LNCAP (cell line): Measurements from ENCODE around the gene KRR1.
A peak's percentile ranks its signal among the peaks of the same experiment; 100 is the strongest.

ENCODE experiments used
- TF ChIP-seq, protein P1 (sequence below): fragments of 450-650 bp; IDR thresholded peaks from 2 replicates; pipeline ENCODE4 v1.5.1; 2017; ENCODE audit warnings: mild to moderate bottlenecking

KRR1 gene

DNA sequence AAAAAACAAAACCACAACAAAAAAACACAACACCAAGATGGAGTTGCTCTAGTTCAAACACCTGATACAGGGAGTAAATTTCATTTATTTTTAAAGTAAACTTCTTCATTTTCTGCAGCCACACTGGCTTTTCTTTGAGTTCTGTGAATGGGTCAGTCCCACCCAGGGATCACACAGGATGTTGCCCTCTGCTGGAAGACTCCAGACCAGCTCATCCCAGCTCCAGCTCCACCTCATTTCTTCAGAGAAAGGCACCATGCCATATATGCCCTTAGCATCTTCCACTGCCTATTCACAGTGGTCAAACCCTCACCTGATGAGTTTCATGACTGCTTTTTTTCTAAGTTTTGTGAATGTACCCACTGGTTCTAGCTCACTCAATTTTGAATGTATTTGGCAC is 22.9 kb downstream of the KRR1 start:
- TF ChIP-seq, protein P1, sequence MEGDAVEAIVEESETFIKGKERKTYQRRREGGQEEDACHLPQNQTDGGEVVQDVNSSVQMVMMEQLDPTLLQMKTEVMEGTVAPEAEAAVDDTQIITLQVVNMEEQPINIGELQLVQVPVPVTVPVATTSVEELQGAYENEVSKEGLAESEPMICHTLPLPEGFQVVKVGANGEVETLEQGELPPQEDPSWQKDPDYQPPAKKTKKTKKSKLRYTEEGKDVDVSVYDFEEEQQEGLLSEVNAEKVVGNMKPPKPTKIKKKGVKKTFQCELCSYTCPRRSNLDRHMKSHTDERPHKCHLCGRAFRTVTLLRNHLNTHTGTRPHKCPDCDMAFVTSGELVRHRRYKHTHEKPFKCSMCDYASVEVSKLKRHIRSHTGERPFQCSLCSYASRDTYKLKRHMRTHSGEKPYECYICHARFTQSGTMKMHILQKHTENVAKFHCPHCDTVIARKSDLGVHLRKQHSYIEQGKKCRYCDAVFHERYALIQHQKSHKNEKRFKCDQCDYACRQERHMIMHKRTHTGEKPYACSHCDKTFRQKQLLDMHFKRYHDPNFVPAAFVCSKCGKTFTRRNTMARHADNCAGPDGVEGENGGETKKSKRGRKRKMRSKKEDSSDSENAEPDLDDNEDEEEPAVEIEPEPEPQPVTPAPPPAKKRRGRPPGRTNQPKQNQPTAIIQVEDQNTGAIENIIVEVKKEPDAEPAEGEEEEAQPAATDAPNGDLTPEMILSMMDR = peak; percentile 40; the same call in 1 of the 2 replicates

DNA sequence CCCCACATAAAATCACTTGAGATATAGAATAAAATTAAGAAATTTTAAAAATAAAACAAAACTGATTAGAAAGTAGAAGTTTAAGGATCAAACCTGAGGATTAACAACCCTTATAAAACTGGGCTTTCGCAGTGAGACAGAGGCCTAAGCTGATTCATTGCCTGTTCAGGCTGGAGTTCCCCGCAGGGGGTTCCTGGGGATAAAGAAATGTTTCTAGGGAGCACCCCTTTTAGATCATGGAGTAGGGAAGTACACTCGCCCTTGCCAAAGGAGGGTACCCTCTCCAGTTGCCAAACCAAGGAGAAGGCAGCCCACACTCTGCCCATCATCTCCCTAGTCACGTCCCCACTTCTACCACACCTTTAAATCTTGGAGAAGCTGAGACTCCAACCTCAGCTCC is 24.1 kb downstream of the KRR1 start:
- TF ChIP-seq, protein P1 = no peak

DNA sequence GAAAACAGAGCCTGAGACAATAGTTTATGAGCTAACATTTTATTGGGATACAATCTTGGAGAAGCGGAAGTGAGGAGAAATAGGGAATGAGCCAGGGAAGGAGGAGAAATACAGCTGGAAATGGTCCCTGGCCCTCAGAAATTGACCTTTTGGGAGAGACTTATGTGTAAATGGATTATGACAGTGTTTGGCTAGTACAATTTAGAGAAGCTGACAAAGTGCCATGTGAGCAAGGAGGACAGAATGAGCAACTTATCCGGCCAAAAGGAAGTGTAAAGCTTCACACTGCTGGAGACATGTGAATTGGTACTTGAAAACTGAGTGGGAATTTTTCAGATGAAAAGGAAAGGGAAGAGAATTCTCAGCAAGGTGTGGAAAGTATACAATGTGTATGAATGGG is 28.0 kb downstream of the KRR1 start:
- TF ChIP-seq, protein P1 = no peak

DNA sequence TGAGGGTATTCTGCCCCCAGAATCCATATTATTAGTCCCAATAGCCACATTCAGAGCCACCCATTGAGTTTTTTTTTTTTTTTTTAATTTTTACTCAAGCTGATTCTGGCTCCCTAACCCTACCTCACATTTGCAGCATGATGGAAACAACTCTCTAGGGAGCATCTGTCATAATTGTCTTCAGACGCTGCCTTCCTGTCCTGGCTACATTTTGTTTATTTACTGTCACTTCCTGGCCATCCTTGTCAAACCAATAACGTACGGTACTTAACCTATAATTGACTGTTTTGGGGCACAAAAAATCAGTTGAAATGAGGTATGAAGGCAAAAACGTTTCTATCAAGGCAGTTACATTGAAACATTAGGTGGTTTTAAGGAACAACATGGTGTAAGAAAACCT is 28.8 kb downstream of the KRR1 start:
- TF ChIP-seq, protein P1 = no peak

DNA sequence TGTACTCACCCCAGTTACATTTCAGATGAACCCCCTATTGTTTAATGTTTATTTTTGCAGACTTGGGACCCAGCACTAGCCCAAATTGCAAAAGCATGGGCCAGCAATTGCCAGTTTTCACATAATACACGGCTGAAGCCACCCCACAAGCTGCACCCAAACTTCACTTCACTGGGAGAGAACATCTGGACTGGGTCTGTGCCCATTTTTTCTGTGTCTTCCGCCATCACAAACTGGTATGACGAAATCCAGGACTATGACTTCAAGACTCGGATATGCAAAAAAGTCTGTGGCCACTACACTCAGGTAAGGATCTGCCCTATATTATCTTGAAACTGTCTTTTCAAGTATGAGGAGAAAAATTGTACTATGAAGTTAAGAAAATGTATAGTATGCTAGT is 29.6 kb downstream of the KRR1 start:
- TF ChIP-seq, protein P1 = no peak

DNA sequence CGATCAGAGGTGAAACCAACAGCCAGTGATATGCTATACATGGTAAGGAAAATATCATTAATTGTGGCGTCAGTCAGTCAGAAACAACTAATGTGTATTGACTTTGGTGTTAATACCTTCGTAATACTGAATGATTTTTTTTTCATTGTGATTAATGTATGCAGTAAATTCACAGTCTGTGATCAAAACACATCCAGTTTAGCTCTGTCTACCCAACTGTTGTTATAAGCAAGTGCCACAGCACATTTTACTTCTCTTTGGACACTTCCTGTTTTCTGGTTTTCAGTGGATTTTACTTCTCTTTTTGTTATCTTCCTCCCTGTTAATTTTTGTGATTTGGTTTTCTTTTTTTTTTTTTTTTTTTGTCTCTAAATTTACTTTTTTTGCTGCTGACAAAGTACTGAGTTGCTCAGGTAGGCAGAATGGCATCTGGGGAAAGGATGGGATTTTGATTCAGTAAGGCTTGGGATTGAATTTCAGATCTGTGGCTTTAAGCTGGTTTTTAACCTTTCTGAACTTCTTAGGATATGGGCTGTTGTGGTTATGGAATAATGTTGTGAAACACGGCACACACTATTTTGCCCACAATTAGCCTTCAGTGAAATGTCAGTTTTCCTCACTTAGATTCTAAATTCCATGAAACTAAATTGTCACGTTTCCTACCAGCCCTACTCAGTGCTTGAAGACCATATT is 30.2 kb downstream of the KRR1 start:
- TF ChIP-seq, protein P1 = no peak

DNA sequence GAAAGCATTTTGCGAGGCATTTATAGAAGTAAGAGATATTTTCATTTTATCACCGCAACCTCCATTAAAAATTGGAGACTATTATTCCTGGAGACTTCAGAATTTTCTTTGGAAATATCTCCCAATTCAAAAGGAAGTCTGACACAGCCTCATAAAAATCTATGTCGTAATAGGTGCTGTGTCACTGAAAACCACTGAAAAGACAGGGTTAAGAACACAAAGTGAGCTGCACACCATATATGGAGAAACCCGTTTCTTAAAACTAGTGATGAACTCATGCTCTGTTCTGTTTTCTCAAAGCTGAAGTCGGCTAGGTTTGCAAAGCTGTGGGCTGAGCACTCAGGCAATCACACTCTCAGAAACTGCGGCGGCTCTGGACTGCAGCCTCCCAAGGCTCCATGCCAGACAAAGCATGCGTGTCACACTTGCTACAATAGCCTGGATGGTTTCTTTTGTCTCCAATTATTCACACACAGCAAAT is 30.9 kb downstream of the KRR1 start, which contains the start of gene GLIPR1:
GLIPR1 (plus strand) TSS at position 287 of the 481 bp plus-strand sequence; CDS start at position 413, 126 bp downstream.
- TF ChIP-seq, protein P1 = no peak
